ENCODE data around the gene ARL3.

The ARL3 gene

DNA sequence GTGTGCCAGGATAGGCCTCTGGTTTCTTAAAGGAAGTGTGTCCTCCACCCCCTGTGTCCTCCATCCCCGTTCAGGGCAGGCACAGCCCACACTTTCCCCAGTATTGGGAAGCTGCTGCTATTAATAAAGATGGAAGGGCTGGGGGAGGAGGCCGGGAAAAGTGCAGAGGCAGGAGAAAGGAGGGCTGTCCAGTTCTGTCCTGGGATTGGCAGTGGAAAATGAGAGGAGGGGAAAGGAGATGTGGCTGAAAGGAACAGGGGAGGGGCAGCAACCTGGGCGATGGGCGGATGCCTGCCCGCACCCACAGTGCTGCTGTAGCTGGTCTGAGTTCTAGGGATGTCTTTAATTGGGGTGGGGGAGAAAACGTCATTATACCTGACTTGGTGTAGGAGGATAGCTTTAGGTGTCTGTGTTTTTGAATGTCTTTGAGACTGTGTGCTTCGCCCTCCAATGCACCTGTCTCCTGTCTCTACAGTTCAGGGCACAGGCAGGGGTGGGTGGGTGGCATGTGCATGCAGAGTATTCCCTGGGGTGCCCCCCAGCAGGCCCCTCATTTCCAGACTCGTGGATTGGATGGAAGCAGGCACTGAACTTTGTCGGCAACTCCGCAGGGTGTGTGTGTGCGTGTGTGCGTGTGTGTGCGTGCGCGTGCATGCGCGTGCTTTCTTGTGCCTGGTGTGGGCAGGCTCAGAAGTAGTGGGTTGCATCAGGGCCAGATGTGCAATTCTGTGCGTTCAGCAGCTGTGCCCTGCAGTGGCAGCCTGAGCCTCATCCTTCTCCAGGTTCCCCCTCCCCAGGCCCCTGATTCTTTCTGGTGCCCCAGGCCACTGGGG lies 67.4 kb downstream of the ARL3 start:
- Histone ChIP-seq H3K9ac (peak overlapping the region; percentile 87), H2AFZ (no peak overlapping the region), H3K9me3 (ENCODE audit: control insufficient read depth, low read length) (no peaks in the 10 kb centered on the region), H3K4me1 (peaks cover 34% of the 10 kb centered on the region), H3K36me3 (ENCODE audit: control insufficient read depth, insufficient read depth, low read length) (no peaks in the 10 kb centered on the region), H3K79me2 (peaks cover 76% of the 10 kb centered on the region), H3K4me3 (ENCODE audit: low read depth, low read length) (peak overlapping the region; percentile 82), H3K27ac (peak overlapping the region; percentile 99), H3K27me3 (ENCODE audit: control insufficient read depth, insufficient read depth, low read length) (no peaks in the 10 kb centered on the region), H3K4me2 (ENCODE audit: low read length) (peak overlapping the region; percentile 96)
- TF ChIP-seq, protein P1, sequence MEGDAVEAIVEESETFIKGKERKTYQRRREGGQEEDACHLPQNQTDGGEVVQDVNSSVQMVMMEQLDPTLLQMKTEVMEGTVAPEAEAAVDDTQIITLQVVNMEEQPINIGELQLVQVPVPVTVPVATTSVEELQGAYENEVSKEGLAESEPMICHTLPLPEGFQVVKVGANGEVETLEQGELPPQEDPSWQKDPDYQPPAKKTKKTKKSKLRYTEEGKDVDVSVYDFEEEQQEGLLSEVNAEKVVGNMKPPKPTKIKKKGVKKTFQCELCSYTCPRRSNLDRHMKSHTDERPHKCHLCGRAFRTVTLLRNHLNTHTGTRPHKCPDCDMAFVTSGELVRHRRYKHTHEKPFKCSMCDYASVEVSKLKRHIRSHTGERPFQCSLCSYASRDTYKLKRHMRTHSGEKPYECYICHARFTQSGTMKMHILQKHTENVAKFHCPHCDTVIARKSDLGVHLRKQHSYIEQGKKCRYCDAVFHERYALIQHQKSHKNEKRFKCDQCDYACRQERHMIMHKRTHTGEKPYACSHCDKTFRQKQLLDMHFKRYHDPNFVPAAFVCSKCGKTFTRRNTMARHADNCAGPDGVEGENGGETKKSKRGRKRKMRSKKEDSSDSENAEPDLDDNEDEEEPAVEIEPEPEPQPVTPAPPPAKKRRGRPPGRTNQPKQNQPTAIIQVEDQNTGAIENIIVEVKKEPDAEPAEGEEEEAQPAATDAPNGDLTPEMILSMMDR (IDR thresholded peaks at IDR 0.05) = no peak

DNA sequence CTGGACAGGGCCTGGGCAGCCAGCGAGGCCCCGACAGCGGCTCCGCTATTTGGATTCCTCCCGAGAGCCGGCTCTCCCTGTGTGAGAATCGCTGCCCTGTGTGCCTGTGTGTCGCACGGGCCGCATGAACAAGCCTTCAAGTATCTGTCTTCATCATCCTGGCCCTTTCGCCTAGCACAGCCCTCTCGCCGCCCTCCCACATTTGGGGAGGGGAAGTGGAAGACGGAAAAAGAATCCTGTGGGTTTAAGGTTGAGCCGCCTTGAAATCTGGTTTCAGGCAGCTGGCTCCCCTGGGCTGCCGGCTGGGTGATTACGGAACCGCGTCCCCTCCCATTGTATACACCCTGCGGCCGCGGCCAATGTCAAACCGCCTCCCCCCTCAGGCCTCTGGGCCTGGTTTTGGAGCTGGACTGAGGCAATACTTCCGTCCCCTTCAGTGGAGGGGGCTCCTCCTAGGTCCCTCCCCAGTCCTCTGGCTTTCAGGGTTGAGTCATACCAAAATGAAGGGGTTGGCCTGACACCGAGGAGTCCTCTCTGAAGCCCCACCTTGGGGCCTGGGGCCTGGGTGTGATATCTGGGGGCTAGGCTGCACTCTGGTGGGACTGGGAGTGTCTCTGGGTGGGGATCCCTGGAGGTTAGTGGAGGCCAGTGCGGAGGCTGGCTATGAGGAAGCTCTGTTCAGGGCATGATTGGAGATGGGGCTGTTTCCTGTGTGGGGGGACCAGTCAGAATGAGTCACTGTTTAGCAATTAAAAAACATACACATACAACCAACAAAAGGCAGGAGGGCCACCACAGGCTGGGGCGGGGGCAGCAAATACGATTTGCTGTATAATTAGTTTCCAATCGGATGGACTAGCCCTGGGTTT lies 68.2 kb downstream of the ARL3 start:
- Histone ChIP-seq H3K9me3 (ENCODE audit: control insufficient read depth, low read length) (no peaks in the 10 kb centered on the region), H3K4me1 (peaks cover 25% of the 10 kb centered on the region), H3K36me3 (ENCODE audit: control insufficient read depth, insufficient read depth, low read length) (no peaks in the 10 kb centered on the region), H3K79me2 (peaks cover 69% of the 10 kb centered on the region), H2AFZ (peak overlapping the region; percentile 20), H3K4me3 (ENCODE audit: low read depth, low read length) (peak overlapping the region; percentile 82), H3K27ac (peak overlapping the region; percentile 99), H3K9ac (peak overlapping the region; percentile 87), H3K4me2 (ENCODE audit: low read length) (peak overlapping the region; percentile 96), H3K27me3 (ENCODE audit: control insufficient read depth, insufficient read depth, low read length) (no peaks in the 10 kb centered on the region)
- TF ChIP-seq, protein P1 (IDR thresholded peaks at IDR 0.05) = no peak

DNA sequence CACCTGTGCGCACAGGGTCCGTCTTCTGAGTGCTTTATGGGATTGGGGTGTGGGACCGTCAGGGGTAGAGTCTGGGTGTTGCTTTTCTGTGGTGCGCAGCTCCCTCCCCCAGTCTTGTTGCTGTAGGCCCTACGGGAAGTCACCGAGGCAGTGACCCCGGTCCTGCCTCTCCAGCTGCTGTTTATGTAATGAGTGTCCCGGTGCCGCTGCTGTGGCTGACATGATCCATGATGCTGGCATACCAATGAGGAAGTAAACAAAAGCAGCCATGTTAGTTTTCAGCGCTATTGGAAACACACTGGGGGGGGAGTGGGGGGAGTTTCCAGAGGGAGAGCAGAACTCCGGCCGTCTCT lies 68.8 kb downstream of the ARL3 start:
- TF ChIP-seq, protein P1 (IDR thresholded peaks at IDR 0.05) = no peak
- H3K36me3 ChIP-seq (ENCODE audit: control insufficient read depth, insufficient read depth, low read length) = no peaks in the 10 kb centered on the region
- peak overlapping the region; percentile 96 for H3K4me2 ChIP-seq (ENCODE audit: low read length)
- peak overlapping the region; percentile 20 for H2AFZ ChIP-seq
- H3K4me1 ChIP-seq = peaks cover 25% of the 10 kb centered on the region
- H3K4me3 ChIP-seq (ENCODE audit: low read depth, low read length) = peak overlapping the region; percentile 82
- H3K9me3 ChIP-seq (ENCODE audit: control insufficient read depth, low read length) = no peaks in the 10 kb centered on the region
- H3K27ac ChIP-seq = peak overlapping the region; percentile 99
- H3K27me3 ChIP-seq (ENCODE audit: control insufficient read depth, insufficient read depth, low read length) = no peaks in the 10 kb centered on the region
- H3K9ac ChIP-seq = peak overlapping the region; percentile 87
- H3K79me2 ChIP-seq = peaks cover 63% of the 10 kb centered on the region

DNA sequence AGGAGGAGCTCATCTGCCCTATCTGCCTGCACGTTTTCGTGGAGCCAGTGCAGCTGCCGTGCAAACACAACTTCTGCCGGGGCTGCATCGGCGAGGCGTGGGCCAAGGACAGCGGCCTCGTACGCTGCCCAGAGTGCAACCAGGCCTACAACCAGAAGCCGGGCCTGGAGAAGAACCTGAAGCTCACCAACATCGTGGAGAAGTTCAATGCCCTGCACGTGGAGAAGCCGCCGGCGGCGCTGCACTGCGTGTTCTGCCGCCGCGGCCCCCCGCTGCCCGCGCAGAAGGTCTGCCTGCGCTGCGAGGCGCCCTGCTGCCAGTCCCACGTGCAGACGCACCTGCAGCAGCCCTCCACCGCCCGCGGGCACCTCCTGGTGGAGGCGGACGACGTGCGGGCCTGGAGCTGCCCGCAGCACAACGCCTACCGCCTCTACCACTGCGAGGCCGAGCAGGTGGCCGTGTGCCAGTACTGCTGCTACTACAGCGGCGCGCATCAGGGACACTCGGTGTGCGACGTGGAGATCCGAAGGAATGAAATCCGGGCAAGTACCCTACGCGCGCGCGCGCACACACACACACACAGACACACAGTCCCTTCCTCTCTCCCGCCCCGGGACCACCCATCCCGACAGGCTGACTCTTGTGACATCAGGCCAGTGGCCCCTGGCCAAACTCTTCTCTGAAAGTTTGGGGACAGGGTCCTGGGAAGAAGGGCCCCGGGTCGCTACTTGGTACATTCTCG lies 69.4 kb downstream of the ARL3 start:
- Histone ChIP-seq H3K9ac (peak overlapping the region; percentile 87), H3K27me3 (ENCODE audit: control insufficient read depth, insufficient read depth, low read length) (no peaks in the 10 kb centered on the region), H3K4me1 (peaks cover 29% of the 10 kb centered on the region), H3K36me3 (ENCODE audit: control insufficient read depth, insufficient read depth, low read length) (no peaks in the 10 kb centered on the region), H3K4me3 (ENCODE audit: low read depth, low read length) (peak overlapping the region; percentile 82), H2AFZ (no peak overlapping the region), H3K79me2 (peaks cover 58% of the 10 kb centered on the region), H3K4me2 (ENCODE audit: low read length) (peak overlapping the region; percentile 96), H3K9me3 (ENCODE audit: control insufficient read depth, low read length) (no peaks in the 10 kb centered on the region), H3K27ac (peak overlapping the region; percentile 99)
- TF ChIP-seq, protein P1 (IDR thresholded peaks at IDR 0.05) = peak; percentile 86
